CD4-positive, alpha-beta T cell treated with Interferon alpha-2 for 1 hour (primary cell): ENCODE measurements around the gene MYO1F.
"Not testable (repeated sequence)": the region's sequence is repeated elsewhere in the genome, so short reads cannot be mapped to it uniquely, and the experiment has no call there.

Source experiments
- DNase-seq, 2 donors: peaks; one replicate each; pipeline ENCODE4 v3.0.0-alpha.2; 2020 to 2022

Gene MYO1F

GRCh38 chr19:8514505-8515009, 62.7 kb downstream of the MYO1F start:
- not testable (repeated sequence) for DNase-seq

DNA sequence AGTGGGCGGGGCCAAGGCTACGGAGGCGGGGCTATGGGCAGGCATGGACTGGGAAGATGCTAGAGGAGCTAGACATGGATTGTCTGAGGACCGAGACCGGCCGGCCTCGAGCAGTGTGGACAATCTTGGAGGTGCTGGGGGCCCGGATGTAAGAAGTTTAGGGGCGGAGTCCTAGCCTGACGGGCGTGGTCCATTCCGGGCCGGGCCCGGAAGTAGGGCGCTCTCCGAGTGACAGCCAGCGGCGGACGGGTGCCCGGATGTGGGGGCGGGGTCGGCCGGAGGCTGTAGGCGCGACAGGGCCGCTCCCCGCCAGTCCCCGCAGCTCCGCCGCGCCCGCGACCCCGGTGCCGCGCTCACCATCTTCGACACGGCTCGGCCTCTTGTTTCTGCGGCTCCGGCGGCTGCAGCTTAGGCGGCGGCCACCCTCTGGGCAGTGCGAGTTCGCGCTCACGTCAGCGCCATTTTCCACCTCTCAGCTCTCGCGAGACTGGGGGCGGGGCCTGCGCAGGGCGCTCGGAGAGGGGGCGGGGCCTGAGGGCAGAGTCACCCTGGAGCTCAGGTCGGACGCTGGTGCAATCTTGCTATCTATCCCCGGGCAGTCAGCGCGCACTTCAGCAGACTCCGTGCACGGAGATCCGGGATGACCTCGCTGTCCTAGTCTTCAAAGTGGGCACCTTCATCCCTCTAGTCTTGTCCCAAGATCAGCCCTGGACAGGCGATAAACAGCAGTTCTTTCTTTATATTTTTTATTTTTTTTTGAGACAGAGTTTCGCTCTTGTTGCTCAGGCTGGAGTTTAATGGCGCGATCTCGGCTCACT, 63.3 kb downstream of the MYO1F start, which contains the start of gene ZNF414:
Gene ZNF414, minus strand, starts transcription at position 481 of the 818 bp plus-strand sequence. Its CDS starts 121 bp downstream, at position 360.
- peak; percentile 94 to 97 for DNase-seq

- no peak for DNase-seq
These were observed 64.1 kb downstream of the MYO1F start for GRCh38 chr19:8513036-8513686.

GRCh38 chr19:8512115-8512967, 64.9 kb downstream of the MYO1F start:
- no peak for DNase-seq

DNA sequence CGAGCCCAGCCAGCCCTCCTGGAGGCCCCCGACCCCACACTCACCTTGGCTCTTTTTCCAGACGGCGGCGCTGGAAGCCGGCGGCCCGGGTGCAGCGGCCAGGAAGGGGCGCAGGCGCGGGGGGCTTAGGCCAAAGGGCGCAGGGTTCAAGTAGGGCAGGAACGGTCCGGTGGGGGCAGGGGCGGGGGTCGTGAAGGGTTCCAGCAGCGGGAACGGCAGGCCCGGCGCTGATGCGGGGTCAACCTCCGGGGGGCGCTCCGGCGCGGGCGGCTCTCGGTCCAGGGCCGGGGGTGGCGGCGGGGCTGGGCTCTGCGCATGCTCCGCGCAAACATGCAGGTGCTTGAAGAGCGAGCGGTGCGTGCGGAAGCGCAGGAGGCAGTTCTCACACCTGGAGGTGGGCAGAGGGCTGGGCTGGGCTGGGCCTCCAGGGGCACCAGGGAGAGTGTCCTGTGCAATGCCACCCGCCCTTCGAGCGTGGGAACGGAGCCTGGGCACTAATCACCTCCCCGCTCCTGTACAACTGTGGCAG, 65.6 kb downstream of the MYO1F start:
- no peak for DNase-seq

GRCh38 chr19:8510589-8511115, 66.6 kb downstream of the MYO1F start:
- DNase-seq = no peak

- DNase-seq = no peak
These were observed 70.8 kb downstream of the MYO1F start for GRCh38 chr19:8506402-8506957.

- peak; percentile 52 to 72 for DNase-seq
These were observed 71.4 kb downstream of the MYO1F start for GRCh38 chr19:8505680-8506401.

GRCh38 chr19:8504919-8505318, 72.3 kb downstream of the MYO1F start:
- no peak for DNase-seq

DNA sequence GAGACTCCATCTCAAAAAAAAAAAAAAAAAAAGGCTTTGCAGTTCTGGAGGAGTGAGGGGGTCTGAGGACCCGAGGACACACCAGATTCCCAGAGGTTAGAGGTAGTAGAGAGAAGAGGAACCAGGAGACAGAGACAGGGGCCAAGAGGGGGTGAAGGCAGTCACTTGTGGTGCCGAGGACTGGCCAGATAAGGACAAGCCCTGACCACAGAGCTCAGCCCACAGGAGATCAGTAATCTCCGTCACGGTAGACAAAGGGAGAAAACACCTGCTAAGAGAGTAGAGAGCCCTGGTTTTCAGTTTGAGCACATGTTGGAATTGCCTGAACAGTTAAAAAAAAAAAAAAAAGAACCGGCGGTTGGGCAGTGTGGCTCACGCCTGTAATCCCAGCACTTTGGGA, 73.1 kb downstream of the MYO1F start:
- DNase-seq = no peak

DNA sequence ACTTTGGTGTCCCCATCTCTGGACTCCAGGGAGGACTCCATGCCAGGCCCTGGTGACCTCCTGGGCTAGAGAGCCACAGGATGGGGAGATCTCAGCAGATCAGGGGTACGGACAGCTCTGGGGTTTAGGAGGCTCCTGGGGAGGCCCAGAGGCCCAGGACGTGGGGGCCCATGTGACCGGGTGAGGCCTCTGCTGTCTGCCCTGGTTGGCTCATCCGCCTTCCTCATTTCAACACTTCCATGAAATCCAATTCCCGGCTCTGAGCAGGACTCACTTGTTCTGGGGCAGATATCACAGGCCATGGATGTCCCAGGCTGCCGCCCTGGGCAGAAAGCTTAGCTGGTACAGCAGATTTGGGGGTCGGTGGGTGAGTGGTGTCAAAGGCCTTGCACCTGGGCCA, 73.7 kb downstream of the MYO1F start:
- DNase-seq = no peak

- no peak for DNase-seq
These were observed 75.3 kb downstream of the MYO1F start for GRCh38 chr19:8501981-8502380.

DNA sequence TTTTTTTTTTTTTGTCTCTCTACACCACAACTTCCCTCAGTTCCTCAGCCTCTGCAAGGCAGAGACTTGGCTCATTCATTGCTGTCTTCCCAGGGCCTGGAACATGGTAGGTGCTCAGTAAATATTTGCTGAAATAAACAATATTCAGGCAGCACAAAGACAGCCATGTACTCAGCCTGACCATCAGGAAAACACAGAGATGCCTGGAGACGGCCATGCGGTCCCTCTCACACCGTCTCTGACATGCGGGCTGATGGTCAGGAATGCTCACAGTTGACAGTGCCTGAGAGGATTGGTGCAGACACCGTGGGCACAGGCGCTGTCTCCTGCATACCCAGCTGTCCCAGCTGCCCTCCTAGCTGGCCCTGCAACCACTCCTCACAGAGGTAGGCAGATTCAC, 75.7 kb downstream of the MYO1F start:
- no peak for DNase-seq

GRCh38 chr19:8500158-8500557, 77.1 kb downstream of the MYO1F start:
- DNase-seq = no peak

DNA sequence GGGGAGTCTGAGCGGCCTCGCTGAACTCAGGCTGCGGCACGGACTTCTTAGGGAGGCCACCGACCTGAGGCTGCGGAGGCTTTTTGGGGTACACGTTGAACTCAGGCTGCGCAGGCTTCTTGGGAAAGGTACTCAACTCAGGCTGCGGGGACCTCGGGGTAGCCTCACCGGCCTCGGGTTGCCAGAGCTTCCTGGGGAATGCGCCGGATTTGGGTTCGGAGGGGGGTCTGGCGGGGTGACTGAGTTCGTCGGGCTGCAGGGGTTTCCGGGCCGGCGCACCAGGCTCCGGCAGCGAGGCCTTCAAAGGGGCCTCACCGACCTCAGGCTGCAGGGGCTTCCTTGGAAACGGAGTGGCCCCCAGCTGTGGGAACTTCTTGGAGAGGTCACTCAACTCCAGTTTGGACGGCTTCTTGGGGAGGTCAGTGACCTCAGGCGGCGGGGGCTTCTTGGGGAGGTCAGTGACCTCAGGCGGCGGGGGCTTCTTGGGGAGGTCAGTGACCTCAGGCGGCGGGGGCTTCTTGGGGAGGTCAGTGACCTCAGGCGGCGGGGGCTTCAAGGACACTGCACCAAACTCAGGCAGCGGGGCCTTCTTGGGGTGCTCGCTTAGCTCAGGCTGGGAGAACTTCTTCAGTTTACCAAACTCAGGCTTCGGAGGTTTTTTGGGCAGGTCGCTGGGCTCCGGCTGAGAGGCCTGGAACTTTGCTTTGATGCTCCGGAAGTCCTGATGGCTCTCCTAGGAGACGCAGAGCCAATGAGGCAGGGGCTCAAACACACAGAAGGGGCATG, 78.0 kb downstream of the MYO1F start:
- no peak for DNase-seq

GRCh38 chr19:8498295-8498694, 78.9 kb downstream of the MYO1F start:
- DNase-seq = no peak

- DNase-seq = no peak
These were observed 83.1 kb downstream of the MYO1F start for GRCh38 chr19:8494158-8494557.

DNA sequence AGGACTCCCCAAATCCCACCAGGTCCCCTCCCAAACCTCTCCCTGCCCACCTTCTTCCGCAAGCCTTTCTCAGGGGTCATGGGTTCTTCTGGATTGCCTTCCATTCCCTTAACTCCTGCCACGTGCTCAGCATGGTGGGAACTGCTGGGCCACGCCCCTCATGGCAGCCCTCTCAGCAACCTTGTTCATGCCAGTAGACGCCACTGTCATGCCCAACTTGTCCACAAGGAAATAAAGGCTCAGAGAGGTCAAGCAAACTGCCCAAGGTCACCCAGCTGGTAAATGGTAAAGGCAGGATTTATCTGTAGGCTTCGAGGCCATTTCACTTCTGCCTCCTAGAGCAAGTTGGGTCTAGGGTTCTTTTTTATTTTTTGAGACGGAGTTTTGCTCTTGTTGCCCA, 85.7 kb downstream of the MYO1F start:
- DNase-seq = no peak

DNA sequence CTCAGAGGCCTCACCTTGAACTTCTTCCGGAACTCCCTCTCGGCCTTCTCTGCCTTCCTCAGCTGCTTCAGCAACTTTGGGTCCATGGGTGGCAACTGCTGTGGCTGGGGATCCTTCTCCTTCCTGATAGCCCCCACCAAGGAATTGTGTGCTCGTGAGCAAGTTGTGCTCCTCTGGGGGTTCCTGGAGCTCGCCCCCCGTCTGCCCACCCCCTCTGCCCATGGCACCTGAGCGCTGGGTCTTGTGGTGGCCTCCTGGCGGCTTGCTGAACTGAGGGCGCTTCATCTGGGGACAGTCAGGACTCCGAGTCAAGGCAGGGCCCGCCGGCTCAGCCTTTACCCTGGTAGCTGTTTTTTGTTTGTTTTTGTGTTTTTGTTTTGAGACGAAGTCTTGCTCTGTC, 86.4 kb downstream of the MYO1F start:
- DNase-seq = no peak

- no peak for DNase-seq
These were observed 86.9 kb downstream of the MYO1F start for GRCh38 chr19:8490395-8490760.
